Measurements from ENCODE around the gene DMBT1. TPM values are rescaled to one million over a fixed set of nuclear protein-coding genes. Genes with fewer than 3 reads are reported as not detected.

Gene DMBT1
- total and polyA plus RNA-seq, 2 of the 4 experiments (the other 2 are of a cell fraction): under 0.01 TPM; not detected in 1

DNA sequence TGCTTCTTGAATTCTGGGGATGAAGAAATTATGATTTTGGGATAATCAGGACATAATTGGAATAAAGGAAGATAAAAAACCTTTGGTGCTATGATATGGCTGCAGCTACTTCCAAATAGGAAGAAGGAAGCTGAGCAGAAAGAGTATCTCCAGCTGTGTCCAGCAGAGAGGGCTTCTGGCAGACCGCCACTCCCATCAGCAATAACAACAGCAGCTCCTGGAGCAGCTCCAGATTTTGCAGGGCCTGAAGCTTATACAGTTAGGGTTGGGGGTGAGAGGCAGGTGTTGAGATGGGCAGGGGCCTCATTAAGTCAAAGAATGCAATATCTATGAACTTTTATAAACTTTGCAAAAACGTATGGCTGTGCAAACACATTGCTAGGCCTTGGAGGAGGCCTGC, 76.8 kb downstream of the DMBT1 start:
- no peak overlapping the region for H3K56ac ChIP-seq (ENCODE audit: extremely low read depth, insufficient read depth, low read length)
- POLR2A ChIA-PET (ENCODE audit: unreplicated experiment): no interaction called here
- intact Hi-C loops (cut with micrococcal nuclease): no loop called here
- no peak overlapping the region for H2BK20ac ChIP-seq (ENCODE audit: low read depth, low read length)
- no peak for DNase-seq
- H3K79me1 ChIP-seq (ENCODE audit: low read depth in 1 of 2, low read length in 2 of 2): no peaks in the 10 kb centered on the region
- no peak overlapping the region for H3K18ac ChIP-seq (ENCODE audit: low read depth, low read length)
- no peaks in the 10 kb centered on the region for H3K27me3 ChIP-seq (ENCODE audit: control insufficient read depth, insufficient read depth, low read length)
- H4K91ac ChIP-seq (ENCODE audit: insufficient read depth, low read depth, low read length): no peak overlapping the region
- H2AFZ ChIP-seq (replicated peaks; ENCODE audit: low read length, poor library complexity): no peak overlapping the region
- no peaks in the 10 kb centered on the region for H3K4me1 ChIP-seq (ENCODE audit: control insufficient read depth, insufficient read depth, low read length)
- H3K27ac ChIP-seq (ENCODE audit: insufficient read depth, low read length): no peak overlapping the region
- CTCF ChIA-PET: no interaction called here
- no peak overlapping the region for H2AK9ac ChIP-seq (replicated peaks; ENCODE audit: low read depth, low read length, poor library complexity)
- H3K9ac ChIP-seq (ENCODE audit: low read depth, low read length): no peak overlapping the region
- H4K20me1 ChIP-seq (ENCODE audit: insufficient read depth, low read length): no peaks in the 10 kb centered on the region
- H3K23ac ChIP-seq (ENCODE audit: low read depth, low read length): no peak overlapping the region
- in situ Hi-C loops (cut with MboI; ENCODE audit: low sequenced_read_pairs): no loop called here
- H4K8ac ChIP-seq (ENCODE audit: low read depth in 2 of 2, low read length in 2 of 2): no peak overlapping the region
- no peak overlapping the region for H3K4ac ChIP-seq (ENCODE audit: low read depth, low read length)
- no TSS peak for BruUV-seq (replicated peaks)
- ATAC-seq (ENCODE audit: low read depth): no peak
- H3K4me2 ChIP-seq (ENCODE audit: low read depth, low read length): no peak overlapping the region
- no peaks in the 10 kb centered on the region for H3K9me3 ChIP-seq (ENCODE audit: control insufficient read depth, insufficient read depth, low read length)
- no peaks in the 10 kb centered on the region for H3K36me3 ChIP-seq (ENCODE audit: control insufficient read depth, insufficient read depth, low read length)
- H2BK120ac ChIP-seq (ENCODE audit: low read depth, low read length): no peak overlapping the region
- no peak overlapping the region for H3K4me3 ChIP-seq (ENCODE audit: insufficient read depth, low read depth, low read length)
- no peak overlapping the region for H4K5ac ChIP-seq (ENCODE audit: low read depth, low read length)
- no peak overlapping the region for H2BK5ac ChIP-seq (ENCODE audit: low read depth, low read length, poor library complexity, severe bottlenecking)
- TF ChIP-seq RFX5 (IDR thresholded peaks at IDR 0.05; ENCODE audit: low read depth, low read length): no peak
- no peak for TF ChIP-seq USF2 (IDR thresholded peaks at IDR 0.05; ENCODE audit: low read depth, low read length)
- no peak for TF ChIP-seq POLR2A (IDR thresholded peaks at IDR 0.05; ENCODE audit: low read depth, low read length)
- no peak for TF ChIP-seq MAZ (IDR thresholded peaks at IDR 0.05; ENCODE audit: borderline replicate concordance, low read depth, low read length)
- TF ChIP-seq CEBPB (IDR thresholded peaks at IDR 0.05; ENCODE audit: low read depth, low read length): no peak
- TF ChIP-seq RCOR1 (IDR thresholded peaks at IDR 0.05; ENCODE audit: insufficient replicate concordance, low read length): no peak
- TF ChIP-seq, protein P1, sequence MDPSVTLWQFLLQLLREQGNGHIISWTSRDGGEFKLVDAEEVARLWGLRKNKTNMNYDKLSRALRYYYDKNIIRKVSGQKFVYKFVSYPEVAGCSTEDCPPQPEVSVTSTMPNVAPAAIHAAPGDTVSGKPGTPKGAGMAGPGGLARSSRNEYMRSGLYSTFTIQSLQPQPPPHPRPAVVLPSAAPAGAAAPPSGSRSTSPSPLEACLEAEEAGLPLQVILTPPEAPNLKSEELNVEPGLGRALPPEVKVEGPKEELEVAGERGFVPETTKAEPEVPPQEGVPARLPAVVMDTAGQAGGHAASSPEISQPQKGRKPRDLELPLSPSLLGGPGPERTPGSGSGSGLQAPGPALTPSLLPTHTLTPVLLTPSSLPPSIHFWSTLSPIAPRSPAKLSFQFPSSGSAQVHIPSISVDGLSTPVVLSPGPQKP (IDR thresholded peaks at IDR 0.05; ENCODE audit: borderline replicate concordance, low read depth, low read length): no peak
- no peak for TF ChIP-seq BHLHE40 (IDR thresholded peaks at IDR 0.05; ENCODE audit: low read depth, low read length)
- TF ChIP-seq RAD21 (IDR thresholded peaks at IDR 0.05; ENCODE audit: low read length): no peak
- TF ChIP-seq NFE2L2 (IDR thresholded peaks at IDR 0.05; ENCODE audit: low read depth, low read length): no peak
- TF ChIP-seq CHD1 (IDR thresholded peaks at IDR 0.05; ENCODE audit: low read depth, low read length): no peak
- TF ChIP-seq SMC3 (IDR thresholded peaks at IDR 0.05; ENCODE audit: low read depth, low read length): no peak
- TF ChIP-seq CTCF (conservative IDR thresholded peaks at IDR 0.05; ENCODE audit: low read depth, low read length): no peak
- no peak for TF ChIP-seq FOS (IDR thresholded peaks at IDR 0.05; ENCODE audit: low read depth, low read length)
- TF ChIP-seq MAFK (IDR thresholded peaks at IDR 0.05; ENCODE audit: low read depth, low read length): no peak
- TF ChIP-seq MXI1 (IDR thresholded peaks at IDR 0.05; ENCODE audit: borderline replicate concordance, low read depth, low read length): no peak
- H3K14ac ChIP-seq (replicated peaks; ENCODE audit: low read depth, low read length): no peak overlapping the region
- dilution Hi-C loops (cut with HindIII; ENCODE audit: low sequenced_read_pairs, unreplicated experiment): no loop called here
- H2AK5ac ChIP-seq (ENCODE audit: low read depth, low read length): no peak overlapping the region
- no peaks in the 10 kb centered on the region for H3K9me1 ChIP-seq (ENCODE audit: insufficient read depth, low read length)
- no peak overlapping the region for H2BK15ac ChIP-seq (ENCODE audit: low read depth, low read length)
- WGBS, 2 experiments (ENCODE audit: extremely low coverage in 2 of 2, insufficient read length in 1 of 2): no CpG with 5 or more reads among the region's 2 CpGs

All from IMR-90 (cell line).